Measurements from ENCODE around the gene MSANTD3. TPM values are rescaled to one million over a fixed set of nuclear protein-coding genes. Genes with fewer than 3 reads are reported as not detected.

MSANTD3 gene
- total and polyA plus RNA-seq, 9 donors: 8.1 to 16.1 (median 14.7) TPM

DNA sequence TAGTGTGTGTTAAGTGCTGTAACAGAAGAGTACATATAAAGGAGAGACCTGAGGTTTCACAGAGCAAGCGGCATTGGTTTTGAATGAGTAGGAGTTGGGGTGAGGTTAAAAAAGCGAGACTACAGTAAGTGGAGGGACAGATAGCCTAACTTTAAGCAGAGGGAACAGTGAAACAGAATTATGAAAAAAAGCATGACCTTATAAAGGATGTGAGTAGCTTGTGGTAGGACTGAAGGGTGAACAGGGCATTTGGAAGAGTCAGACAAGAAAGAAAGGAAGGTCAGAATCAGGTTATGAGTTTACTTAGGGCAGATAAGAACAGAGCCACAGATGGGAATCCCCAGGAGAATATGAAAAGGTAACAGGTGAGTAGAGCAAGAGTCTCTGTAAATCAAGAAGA, 22.5 kb downstream of the MSANTD3 start:
- WGBS, 3 donors: 95 to 98% (median 98%) methylated on average over 2 of the region's 2 CpGs
- intact Hi-C loops (cut with DNase I): no loop called here
- DNase-seq: no peak
- H3K4me1 ChIP-seq (ENCODE audit: insufficient read depth): no peaks in the 10 kb centered on the region
- TF ChIP-seq EP300 (IDR thresholded peaks at IDR 0.05): no peak
- TF ChIP-seq, protein P1, sequence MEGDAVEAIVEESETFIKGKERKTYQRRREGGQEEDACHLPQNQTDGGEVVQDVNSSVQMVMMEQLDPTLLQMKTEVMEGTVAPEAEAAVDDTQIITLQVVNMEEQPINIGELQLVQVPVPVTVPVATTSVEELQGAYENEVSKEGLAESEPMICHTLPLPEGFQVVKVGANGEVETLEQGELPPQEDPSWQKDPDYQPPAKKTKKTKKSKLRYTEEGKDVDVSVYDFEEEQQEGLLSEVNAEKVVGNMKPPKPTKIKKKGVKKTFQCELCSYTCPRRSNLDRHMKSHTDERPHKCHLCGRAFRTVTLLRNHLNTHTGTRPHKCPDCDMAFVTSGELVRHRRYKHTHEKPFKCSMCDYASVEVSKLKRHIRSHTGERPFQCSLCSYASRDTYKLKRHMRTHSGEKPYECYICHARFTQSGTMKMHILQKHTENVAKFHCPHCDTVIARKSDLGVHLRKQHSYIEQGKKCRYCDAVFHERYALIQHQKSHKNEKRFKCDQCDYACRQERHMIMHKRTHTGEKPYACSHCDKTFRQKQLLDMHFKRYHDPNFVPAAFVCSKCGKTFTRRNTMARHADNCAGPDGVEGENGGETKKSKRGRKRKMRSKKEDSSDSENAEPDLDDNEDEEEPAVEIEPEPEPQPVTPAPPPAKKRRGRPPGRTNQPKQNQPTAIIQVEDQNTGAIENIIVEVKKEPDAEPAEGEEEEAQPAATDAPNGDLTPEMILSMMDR (IDR thresholded peaks at IDR 0.05): no peak
- TF ChIP-seq POLR2A (IDR thresholded peaks at IDR 0.05): no peak
- no peak overlapping the region for H3K27ac ChIP-seq
- no peak overlapping the region for H3K4me3 ChIP-seq
- no peaks in the 10 kb centered on the region for H3K9me3 ChIP-seq
- H3K36me3 ChIP-seq: no peaks in the 10 kb centered on the region
- no peaks in the 10 kb centered on the region for H3K27me3 ChIP-seq

DNA sequence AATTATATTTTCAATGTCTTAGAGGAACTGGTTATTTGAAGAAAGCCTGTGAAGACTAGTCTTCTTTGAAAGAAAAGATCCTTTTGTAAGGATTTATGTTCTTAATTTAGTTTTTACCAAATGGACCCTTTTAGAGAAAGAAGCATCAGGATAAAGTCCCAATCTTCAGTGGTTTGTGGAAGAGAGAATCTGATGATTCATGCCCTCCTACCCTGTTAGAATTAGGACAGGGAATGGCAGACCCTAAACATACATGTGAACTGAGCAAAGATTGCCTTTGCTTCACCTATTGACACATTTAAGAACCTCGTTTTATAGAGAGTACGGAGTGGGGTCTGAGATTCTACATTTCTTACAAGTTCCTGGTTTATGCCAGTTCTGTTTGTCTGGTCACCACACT, 26.0 kb downstream of the MSANTD3 start:
- H3K9me3 ChIP-seq: no peaks in the 10 kb centered on the region
- no peaks in the 10 kb centered on the region for H3K27me3 ChIP-seq
- intact Hi-C loops (cut with DNase I): no loop called here
- no peak overlapping the region for H3K27ac ChIP-seq
- no peak for DNase-seq
- no peaks in the 10 kb centered on the region for H3K4me1 ChIP-seq (ENCODE audit: insufficient read depth)
- WGBS, 3 donors: 96 to 100% (median 99%) methylated on average over 2 of the region's 2 CpGs
- no peak overlapping the region for H3K4me3 ChIP-seq
- TF ChIP-seq, protein P1 (IDR thresholded peaks at IDR 0.05): no peak
- TF ChIP-seq EP300 (IDR thresholded peaks at IDR 0.05) (no peak), POLR2A (IDR thresholded peaks at IDR 0.05) (no peak)
- no peaks in the 10 kb centered on the region for H3K36me3 ChIP-seq

DNA sequence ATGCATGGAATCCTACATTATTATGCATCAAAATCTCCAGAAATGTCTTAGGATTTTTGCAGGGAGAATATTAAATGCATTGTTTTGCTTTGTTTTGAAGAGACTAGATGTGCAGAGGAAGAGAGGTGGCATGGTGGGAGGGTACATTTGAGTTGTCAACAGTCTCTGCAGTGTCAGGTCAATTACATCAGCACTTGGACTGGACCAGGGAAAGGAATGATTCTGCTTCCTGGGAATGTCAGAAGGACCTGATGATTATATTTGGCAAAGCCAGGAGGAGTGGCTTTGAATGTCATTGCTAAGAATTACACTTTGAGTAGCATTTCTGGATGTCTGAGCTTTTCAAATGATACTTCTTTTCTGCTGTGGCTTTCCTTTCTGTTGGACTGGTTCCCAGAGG, 28.5 kb downstream of the MSANTD3 start:
- intact Hi-C loops (cut with DNase I): loop anchor here in 1 of 4 donors (5.0 kb wide), 1 partner anchor 1608 kb away; no protein-coding TSS in a partner anchor
- Histone ChIP-seq H3K4me1 (ENCODE audit: insufficient read depth) (no peaks in the 10 kb centered on the region), H3K4me3 (no peak overlapping the region), H3K27me3 (no peaks in the 10 kb centered on the region), H3K27ac (no peak overlapping the region), H3K36me3 (no peaks in the 10 kb centered on the region), H3K9me3 (no peaks in the 10 kb centered on the region)
- TF ChIP-seq EP300 (IDR thresholded peaks at IDR 0.05) (no peak), POLR2A (IDR thresholded peaks at IDR 0.05) (no peak)
- TF ChIP-seq, protein P1 (IDR thresholded peaks at IDR 0.05): no peak
- DNase-seq: no peak

DNA sequence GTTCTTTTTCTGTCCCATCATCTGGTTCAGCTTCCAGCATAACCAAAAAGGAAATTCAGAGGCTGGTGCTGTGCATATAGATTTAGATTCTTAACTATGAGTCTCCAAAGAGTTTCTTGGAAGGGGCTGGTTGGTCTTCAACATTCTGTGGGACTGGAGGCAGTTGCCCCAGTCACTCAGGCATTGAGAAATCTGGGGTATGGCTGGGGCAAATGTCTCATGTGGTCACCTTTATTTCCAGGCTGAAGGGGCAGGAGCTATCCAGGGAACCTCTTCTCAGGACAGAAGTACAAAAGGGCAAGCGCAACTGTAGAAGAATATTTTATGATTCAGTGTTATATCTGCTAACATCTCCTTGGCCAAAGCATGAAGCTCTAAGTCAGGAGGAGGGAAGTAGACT, 30.6 kb downstream of the MSANTD3 start:
- Histone ChIP-seq H3K36me3 (no peaks in the 10 kb centered on the region), H3K27me3 (no peaks in the 10 kb centered on the region), H3K4me1 (ENCODE audit: insufficient read depth) (no peaks in the 10 kb centered on the region), H3K27ac (no peak overlapping the region), H3K9me3 (no peaks in the 10 kb centered on the region), H3K4me3 (no peak overlapping the region)
- WGBS, 3 donors: 96 to 100% (median 98%) methylated on average over 1 of the region's 1 CpG
- intact Hi-C loops (cut with DNase I): loop anchor here in 2 of 4 donors (2.0 to 5.0 kb wide), 2 partner anchors 25 to 1610 kb away; no protein-coding TSS in a partner anchor
- no peak for DNase-seq
- TF ChIP-seq EP300 (IDR thresholded peaks at IDR 0.05) (no peak), POLR2A (IDR thresholded peaks at IDR 0.05) (no peak)
- TF ChIP-seq, protein P1 (IDR thresholded peaks at IDR 0.05): no peak

Data from ovary (tissue), 9 donors.